GM23248 (cell line): ENCODE measurements around the gene MALL. TPM values are rescaled to one million over a fixed set of nuclear protein-coding genes. Genes with fewer than 3 reads are reported as not detected.
A peak's percentile ranks its signal among the peaks of the same experiment; 100 is the strongest.
"Not testable (repeated sequence)": the region's sequence is repeated elsewhere in the genome, so short reads cannot be mapped to it uniquely, and the experiment has no call there.

Experiments used
- DNase-seq: peaks from one replicate; pipeline ENCODE4 v3.0.0-alpha.2; 2015
- H2AFZ ChIP-seq: fragments of 200-600 bp; sonication (generic); 2 replicates; pipeline ENCODE4 v1.6.1; 2016; ENCODE audit warnings: antibody characterized with exemption
- H3F3A ChIP-seq: fragments of 200-600 bp; sonication (generic); 2 replicates; pipeline ENCODE4 v1.6.1; 2016; ENCODE audit warnings: mild to moderate bottlenecking, antibody characterized with exemption, mixed run types; ENCODE audit not compliant: insufficient read depth
- H3K27ac ChIP-seq: fragments of 200-600 bp; sonication (generic); 2 replicates; pipeline ENCODE4 v1.5.1; 2016; ENCODE audit warnings: mild to moderate bottlenecking
- H3K27me3 ChIP-seq: fragments of 200-600 bp; sonication (generic); replicated peaks from 2 replicates; pipeline ENCODE4 v1.6.1; 2016; ENCODE audit warnings: mild to moderate bottlenecking; ENCODE audit not compliant: insufficient read depth
- H3K36me3 ChIP-seq: fragments of 200-600 bp; sonication (generic); 2 replicates; pipeline ENCODE4 v1.6.1; 2016; ENCODE audit warnings: low read depth, mild to moderate bottlenecking
- H3K4me1 ChIP-seq: fragments of 200-600 bp; sonication (generic); 2 replicates; pipeline ENCODE4 v1.6.1; 2016; ENCODE audit warnings: mild to moderate bottlenecking; ENCODE audit not compliant: insufficient read depth
- H3K4me2 ChIP-seq: fragments of 200-600 bp; sonication (generic); one replicate; pipeline ENCODE4 v1.6.1; 2016; ENCODE audit warnings: mild to moderate bottlenecking; ENCODE audit not compliant: unreplicated experiment
- H3K4me3 ChIP-seq: fragments of 200-600 bp; sonication (generic); 2 replicates; pipeline ENCODE4 v1.5.1; 2016; ENCODE audit warnings: mild to moderate bottlenecking
- H3K79me2 ChIP-seq: fragments of 200-600 bp; sonication (generic); 2 replicates; pipeline ENCODE4 v1.6.1; 2016; ENCODE audit warnings: mild to moderate bottlenecking; ENCODE audit not compliant: insufficient read depth
- H3K9ac ChIP-seq: fragments of 200-600 bp; sonication (generic); 2 replicates; pipeline ENCODE4 v1.6.1; 2016; ENCODE audit warnings: mild to moderate bottlenecking
- H3K9me2 ChIP-seq: fragments of 200-600 bp; sonication (generic); 2 replicates; pipeline ENCODE4 v1.6.1; 2016; ENCODE audit warnings: mixed run types, mild to moderate bottlenecking, moderate library complexity; ENCODE audit not compliant: insufficient read depth
- H3K9me3 ChIP-seq: fragments of 200-600 bp; sonication (generic); one replicate; pipeline ENCODE4 v1.6.1; 2017; ENCODE audit warnings: low read depth
- H4K20me1 ChIP-seq: fragments of 200-600 bp; sonication (generic); 2 replicates; pipeline ENCODE4 v1.6.0; 2016; ENCODE audit not compliant: insufficient read depth
- EZH2 ChIP-seq: fragments of 200-600 bp; sonication (generic); IDR thresholded peaks from 2 replicates; pipeline ENCODE4 v1.6.1; 2018; ENCODE audit warnings: antibody characterized with exemption, mild to moderate bottlenecking; ENCODE audit not compliant: insufficient read depth, poor library complexity, severe bottlenecking
- EZH2phosphoT487 ChIP-seq: fragments of 200-600 bp; sonication (generic); IDR thresholded peaks from 2 replicates; pipeline ENCODE4 v1.6.1; 2018; ENCODE audit warnings: antibody characterized with exemption, moderate library complexity, mild to moderate bottlenecking, low read depth; ENCODE audit not compliant: insufficient read depth
- WGBS, 2 experiments: methylation state at CpG; one replicate each; pipeline ENCODE4 v1.1.6; 2015 to 2017; ENCODE audit warnings: low lambda C conversion rate in 2 of 2, low coverage in 1 of 2; ENCODE audit errors: missing lambda C conversion rate in 2 of 2; 5-methylcytosine and 5-hydroxymethylcytosine counted together
- in situ Hi-C: fragments of 300-500 bp; cut with MboI; formaldehyde crosslinking; loops from 2 replicates; pipeline ENCODE4 v1.15.0; 2020
- polyA plus RNA-seq: library from polyadenylated mRNA; unstranded; fragments of >200 nt; fragmentation: Nextera tagmentation; extraction: Ambion mirVana; gene quantifications from 2 replicates; pipeline ENCODE4 v1.2.1, GENCODE V29; 2016
- total RNA-seq: library from RNA; depleted of rRNA; stranded (reverse); fragments of >200 nt; shearing (Covaris generic); gene quantifications from 2 replicates; pipeline ENCODE4 v1.2.3, GENCODE V29; 2014

MALL gene
- total and polyA plus RNA-seq, 2 experiments from 2014 or later, result 43.7 to 61.6 TPM

- peak overlapping the region; percentile 62 for H3K4me3 ChIP-seq
- TF ChIP-seq EZH2phosphoT487 (no peak), EZH2 (no peak)
- no peaks in the 10 kb centered on the region for H4K20me1 ChIP-seq
- in situ Hi-C loops, result no loop called here
- H3K4me2 ChIP-seq, result peak overlapping the region; percentile 75
- H3K27me3 ChIP-seq, result no peaks in the 10 kb centered on the region
- H3K9me2 ChIP-seq, result no peaks in the 10 kb centered on the region
- peaks cover 32% of the 10 kb centered on the region for H3F3A ChIP-seq
- H2AFZ ChIP-seq, result peak overlapping the region; percentile 68
- H3K4me1 ChIP-seq, result peaks cover 43% of the 10 kb centered on the region
- H3K27ac ChIP-seq, result peak overlapping the region; percentile 98
- DNase-seq, result peak; percentile 99
- H3K9me3 ChIP-seq, result no peaks in the 10 kb centered on the region
- H3K9ac ChIP-seq, result peak overlapping the region; percentile 85
- 1% methylated on average over 11 of the region's 11 CpGs for WGBS, 2 experiments
- 0 out of 2 replicates have a peak, but pooled peaks cover 7% of the 10 kb centered on the region for H3K79me2 ChIP-seq
- no peaks in the 10 kb centered on the region for H3K36me3 ChIP-seq
Measured at GRCh38 chr2:110101280-110101844, 14.3 kb downstream of the MALL start.

- Histone ChIP-seq H3K27ac (peak overlapping the region; percentile 98), H3F3A (peaks cover 28% of the 10 kb centered on the region), H3K4me1 (peaks cover 38% of the 10 kb centered on the region), H3K4me2 (peak overlapping the region; percentile 32), H3K9ac (peak overlapping the region; percentile 85)
- H2AFZ ChIP-seq, DNase-seq, H3K79me2 ChIP-seq, H3K4me3 ChIP-seq, H3K36me3 ChIP-seq, H4K20me1 ChIP-seq, H3K9me2 ChIP-seq, H3K9me3 ChIP-seq, in situ Hi-C loops, H3K27me3 ChIP-seq: not testable (repeated sequence)
- 69 to 73% methylated on average over 4 of the region's 4 CpGs for WGBS, 2 experiments
Measured at GRCh38 chr2:110100880-110101279, 14.7 kb downstream of the MALL start.

- Histone ChIP-seq H3K79me2 (0 out of 2 replicates have a peak, but pooled peaks cover 7% of the 10 kb centered on the region), H3K9me2 (no peaks in the 10 kb centered on the region), H3K27ac (peak overlapping the region; percentile 98), H3K36me3 (no peaks in the 10 kb centered on the region), H3K27me3 (no peaks in the 10 kb centered on the region), H4K20me1 (no peaks in the 10 kb centered on the region), H2AFZ (no peak overlapping the region), H3K9me3 (no peaks in the 10 kb centered on the region), H3F3A (peaks cover 24% of the 10 kb centered on the region), H3K9ac (peak overlapping the region; percentile 85; the same call in 1 of the 2 replicates), H3K4me2 (no peak overlapping the region), H3K4me1 (peaks cover 34% of the 10 kb centered on the region), H3K4me3 (no peak overlapping the region)
- no peak for DNase-seq
- in situ Hi-C loops, result no loop called here
- 86 to 87% methylated on average over 8 of the region's 8 CpGs for WGBS, 2 experiments
- TF ChIP-seq EZH2phosphoT487 (no peak), EZH2 (no peak)
Measured at GRCh38 chr2:110100480-110100879, 15.1 kb downstream of the MALL start.

- no peaks in the 10 kb centered on the region for H3K27me3 ChIP-seq
- 0 out of 2 replicates have a peak, but pooled peaks cover 7% of the 10 kb centered on the region for H3K79me2 ChIP-seq
- H4K20me1 ChIP-seq, result no peaks in the 10 kb centered on the region
- H3F3A ChIP-seq, result peaks cover 15% of the 10 kb centered on the region
- no peaks in the 10 kb centered on the region for H3K9me3 ChIP-seq
- H3K9ac ChIP-seq, result no peak overlapping the region
- no peak overlapping the region for H3K4me3 ChIP-seq
- DNase-seq, result no peak
- H3K4me1 ChIP-seq, result peaks cover 27% of the 10 kb centered on the region
- in situ Hi-C loops, result no loop called here
- no peaks in the 10 kb centered on the region for H3K9me2 ChIP-seq
- no peak for TF ChIP-seq EZH2
- no peak for TF ChIP-seq EZH2phosphoT487
- H3K4me2 ChIP-seq, result no peak overlapping the region
- H2AFZ ChIP-seq, result no peak overlapping the region
- H3K27ac ChIP-seq, result no peak overlapping the region
- 88 to 89% methylated on average over 10 of the region's 10 CpGs for WGBS, 2 experiments
- no peaks in the 10 kb centered on the region for H3K36me3 ChIP-seq
Measured at GRCh38 chr2:110099471-110100225, 16.0 kb downstream of the MALL start.
